D721Med (cell line): ENCODE results near the gene TDRD10.

Experiments
- DNase-seq: peaks from one replicate; pipeline ENCODE4 v3.0.0; 2011; ENCODE audit warnings: low spot score; ENCODE audit not compliant: insufficient read length
- FAIRE-seq: peaks from 2 replicates; lab custom pipeline; 2011; peaks lifted over from hg19 to GRCh38; lab: Jason Lieb, UNC
- TF ChIP-seq, protein P1 (sequence below): IDR thresholded peaks from 2 replicates; pipeline ENCODE4 v1.5.1; 2012; ENCODE audit warnings: mild to moderate bottlenecking, control low read depth; ENCODE audit not compliant: insufficient read depth; ENCODE audit errors: missing control alignments

TDRD10 gene

DNA sequence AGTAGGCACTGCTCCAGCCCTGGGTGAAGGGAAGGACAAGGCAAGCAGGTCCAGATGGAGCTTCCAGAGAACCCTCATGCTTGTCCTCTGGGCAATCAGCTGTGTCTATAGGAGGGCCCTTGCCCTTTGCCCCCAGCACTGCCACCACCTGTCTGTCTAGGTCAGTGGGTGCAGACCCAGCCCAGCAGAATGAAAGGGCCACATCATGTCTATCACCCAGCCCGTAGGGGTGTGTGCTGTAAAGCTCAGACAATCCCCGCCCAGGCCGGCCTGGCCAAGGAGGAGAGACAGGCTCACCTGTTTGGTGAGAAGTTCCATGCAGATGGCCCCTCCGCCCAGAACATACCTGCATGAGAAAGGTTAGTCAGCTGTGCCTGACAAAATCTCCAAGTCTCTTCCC lies 49.5 kb downstream of the TDRD10 start:
- FAIRE-seq (no peak), DNase-seq (no peak)
- TF ChIP-seq, protein P1, sequence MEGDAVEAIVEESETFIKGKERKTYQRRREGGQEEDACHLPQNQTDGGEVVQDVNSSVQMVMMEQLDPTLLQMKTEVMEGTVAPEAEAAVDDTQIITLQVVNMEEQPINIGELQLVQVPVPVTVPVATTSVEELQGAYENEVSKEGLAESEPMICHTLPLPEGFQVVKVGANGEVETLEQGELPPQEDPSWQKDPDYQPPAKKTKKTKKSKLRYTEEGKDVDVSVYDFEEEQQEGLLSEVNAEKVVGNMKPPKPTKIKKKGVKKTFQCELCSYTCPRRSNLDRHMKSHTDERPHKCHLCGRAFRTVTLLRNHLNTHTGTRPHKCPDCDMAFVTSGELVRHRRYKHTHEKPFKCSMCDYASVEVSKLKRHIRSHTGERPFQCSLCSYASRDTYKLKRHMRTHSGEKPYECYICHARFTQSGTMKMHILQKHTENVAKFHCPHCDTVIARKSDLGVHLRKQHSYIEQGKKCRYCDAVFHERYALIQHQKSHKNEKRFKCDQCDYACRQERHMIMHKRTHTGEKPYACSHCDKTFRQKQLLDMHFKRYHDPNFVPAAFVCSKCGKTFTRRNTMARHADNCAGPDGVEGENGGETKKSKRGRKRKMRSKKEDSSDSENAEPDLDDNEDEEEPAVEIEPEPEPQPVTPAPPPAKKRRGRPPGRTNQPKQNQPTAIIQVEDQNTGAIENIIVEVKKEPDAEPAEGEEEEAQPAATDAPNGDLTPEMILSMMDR, result no peak

DNA sequence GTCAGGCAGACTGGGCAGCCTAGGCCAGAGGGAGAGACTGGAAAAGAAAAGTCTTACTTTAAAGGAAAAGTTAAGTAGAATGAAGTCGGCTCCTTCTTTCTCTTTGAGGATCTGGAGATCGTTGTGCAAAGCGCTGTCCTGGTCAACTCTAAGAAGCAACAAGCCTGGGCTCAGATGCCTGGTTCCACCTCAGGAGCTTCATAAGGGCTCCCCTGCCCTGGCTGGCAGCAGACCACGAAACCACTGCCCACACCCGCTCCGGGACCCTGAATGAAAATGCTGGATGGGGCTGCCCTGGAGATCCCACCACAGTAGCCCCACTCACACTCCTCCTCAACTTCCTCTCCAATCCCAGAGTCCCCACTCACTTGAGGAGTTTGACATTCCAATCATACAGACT lies 50.0 kb downstream of the TDRD10 start:
- no peak for DNase-seq
- FAIRE-seq, result no peak
- TF ChIP-seq, protein P1, result no peak

DNA sequence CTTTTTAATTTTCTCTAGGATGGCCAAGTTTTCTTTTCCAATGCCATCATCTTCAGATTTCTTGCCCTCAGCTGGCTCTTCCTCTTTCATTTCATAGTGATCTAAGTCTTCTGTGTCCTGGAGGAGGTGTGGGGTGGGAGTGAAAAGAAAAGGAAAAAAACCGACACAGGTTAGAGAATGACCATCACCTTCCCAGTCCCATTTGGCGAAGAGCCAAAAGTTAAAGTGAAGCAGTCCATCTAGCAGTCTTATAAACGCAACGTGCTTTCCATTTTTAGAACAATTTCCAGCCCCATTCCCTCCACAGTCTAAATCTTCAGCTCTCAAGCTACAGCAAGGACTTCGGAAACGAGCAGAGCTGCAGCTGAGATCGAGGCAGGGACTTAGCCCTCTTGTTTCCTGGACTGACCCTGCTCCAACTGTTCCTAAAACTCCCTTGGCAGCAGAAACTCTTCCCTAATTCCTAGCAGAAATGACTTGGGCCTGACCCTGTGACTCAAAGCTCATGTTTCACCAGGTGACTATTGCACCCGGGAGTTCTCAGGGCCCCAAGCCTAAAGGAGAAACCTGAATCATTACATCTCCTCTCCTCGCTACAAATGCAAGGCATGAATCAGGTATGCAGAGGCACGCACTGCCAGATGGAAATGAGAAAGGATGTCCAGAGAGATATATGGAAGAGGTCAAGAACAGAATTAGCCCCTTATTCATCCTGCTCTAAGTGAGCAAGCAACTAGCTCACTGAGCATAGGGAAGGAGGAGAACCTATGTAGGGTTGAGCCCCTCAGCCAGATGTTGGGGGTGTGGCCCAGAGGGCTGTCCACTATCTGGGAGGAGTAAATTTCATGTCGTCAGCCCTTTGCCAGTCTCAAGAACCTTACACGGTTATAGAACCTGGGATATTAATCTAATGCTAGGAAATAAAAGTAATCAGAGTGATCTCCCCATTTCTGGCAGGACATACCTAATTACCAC lies 51.3 kb downstream of the TDRD10 start:
- DNase-seq, result no peak
- FAIRE-seq, result no peak
- TF ChIP-seq, protein P1, result no peak

DNA sequence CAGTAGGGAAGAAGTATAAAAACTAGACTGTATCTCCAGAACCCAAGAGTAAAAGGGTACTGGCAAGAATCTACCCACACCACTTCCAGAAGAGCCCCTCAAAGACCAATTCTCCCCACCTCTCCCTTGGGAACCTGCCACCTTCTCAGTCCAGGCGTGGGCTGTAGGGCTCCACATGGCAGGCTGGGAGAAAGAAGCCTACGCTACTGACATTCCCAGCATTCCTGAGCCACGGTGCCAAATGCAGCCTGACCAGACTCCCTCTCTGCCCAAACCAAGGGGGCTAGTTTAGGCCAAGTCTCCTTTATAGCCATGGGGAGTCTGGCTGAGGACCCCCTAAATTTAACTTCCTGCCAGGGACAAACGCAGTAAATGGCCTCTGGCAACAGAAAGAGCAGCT lies 54.4 kb downstream of the TDRD10 start:
- DNase-seq, result no peak
- TF ChIP-seq, protein P1, result no peak
- no peak for FAIRE-seq

DNA sequence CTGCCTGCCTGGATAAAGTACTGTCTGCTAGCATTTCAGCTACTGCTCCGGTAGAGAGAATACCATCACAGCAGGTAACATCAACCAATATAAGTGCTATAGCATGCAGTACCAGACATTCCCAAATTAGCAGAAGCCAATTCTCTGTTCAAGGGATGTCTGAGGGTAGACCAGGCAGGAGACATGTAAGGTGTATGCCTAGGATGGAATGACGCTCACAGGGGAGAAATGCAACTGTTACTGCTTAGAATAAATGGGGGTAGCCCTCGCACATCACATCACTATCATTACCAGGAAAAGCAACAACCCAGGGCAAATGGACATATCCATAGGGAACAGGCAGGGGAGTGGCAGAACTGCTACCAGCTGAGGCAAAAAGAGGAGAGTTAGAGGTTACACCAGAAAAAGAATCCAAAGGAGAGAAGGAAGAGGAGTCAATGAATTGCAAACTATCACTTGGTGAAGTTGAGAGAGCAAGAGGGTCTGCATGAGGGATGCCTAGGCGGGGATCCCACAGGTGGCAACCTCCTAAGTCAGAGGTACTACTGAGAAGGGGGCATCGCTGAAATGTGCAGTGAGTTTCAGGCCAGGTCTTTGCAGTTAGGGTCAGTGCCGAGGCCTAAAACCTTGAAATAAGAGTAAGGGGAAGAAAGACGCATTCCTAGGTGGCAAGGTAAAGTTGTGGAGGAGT lies 55.4 kb downstream of the TDRD10 start:
- TF ChIP-seq, protein P1, result no peak
- DNase-seq, result no peak
- no peak for FAIRE-seq

DNA sequence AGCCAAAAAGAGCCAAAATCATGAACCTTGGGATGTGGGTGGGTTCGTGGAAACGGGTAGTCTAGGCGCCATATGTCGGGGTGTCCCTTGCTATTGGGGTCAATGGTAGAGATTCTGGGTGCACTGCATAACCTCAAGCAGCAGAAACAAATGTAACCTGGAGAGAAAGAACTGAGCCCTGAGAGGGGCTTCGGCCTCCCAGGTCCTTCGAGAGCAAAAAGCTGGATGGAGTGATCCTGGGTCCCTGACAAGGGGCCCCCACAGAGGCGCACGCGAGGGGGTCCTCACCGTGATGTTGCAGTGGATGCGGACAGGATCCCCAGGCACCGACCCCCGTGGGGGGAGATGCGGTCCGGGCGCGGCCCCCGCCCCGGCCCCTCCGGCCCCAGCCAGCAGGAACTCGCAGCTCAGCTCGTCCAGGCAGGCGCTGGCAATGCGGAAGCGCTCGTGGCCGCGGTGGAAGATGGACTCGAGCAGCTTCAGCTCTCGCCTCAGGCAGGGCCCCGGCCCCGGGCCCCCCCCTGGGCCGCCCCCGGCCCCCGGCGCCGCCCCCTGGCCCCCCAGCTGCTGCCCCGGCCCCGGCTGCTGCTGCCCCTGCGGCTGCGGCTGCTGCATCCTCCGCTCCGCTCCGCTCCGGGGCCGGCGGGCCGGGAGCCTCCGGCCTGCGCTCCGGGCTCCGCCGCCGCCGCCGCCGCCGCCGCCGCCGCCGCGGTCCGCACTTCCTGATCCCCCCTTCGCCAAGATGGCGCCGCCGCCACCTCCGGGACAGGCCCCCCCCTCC lies 56.1 kb downstream of the TDRD10 start, which contains the start of gene UBE2Q1:
Gene UBE2Q1 (minus strand): TSS at position 724 of the 781 bp plus-strand sequence. CDS start 109 bp downstream, at position 615.
- FAIRE-seq (no peak), DNase-seq (no peak)
- TF ChIP-seq, protein P1, result no peak
